Prostate gland (tissue), 2 donors: Measurements from ENCODE around the gene DHFR.

Source experiments
- POLR2AphosphoS5 ChIP-seq: sonication (generic); formaldehyde crosslinking; IDR thresholded peaks from one replicate; pipeline ENCODE4 v1.6.1; 2017; ENCODE audit warnings: antibody characterized with exemption
- TF ChIP-seq, protein P1 (sequence below), 4 experiments: fragments of 200-600 bp in 2 of 4; fragments of 450-650 bp in 2 of 4; sonication (generic) in 2 of 4; IDR thresholded peaks; 1 replicate in 3 of 4; 2 replicates in 1 of 4; pipeline ENCODE4 v1.5.1; 2016 to 2019; ENCODE audit warnings: antibody characterized with exemption in 4 of 4, mild to moderate bottlenecking in 2 of 4, moderate library complexity in 2 of 4

GRCh38 chr5:80655231-80655774, 520 bp upstream of the DHFR start:
- TF ChIP-seq, protein P1, sequence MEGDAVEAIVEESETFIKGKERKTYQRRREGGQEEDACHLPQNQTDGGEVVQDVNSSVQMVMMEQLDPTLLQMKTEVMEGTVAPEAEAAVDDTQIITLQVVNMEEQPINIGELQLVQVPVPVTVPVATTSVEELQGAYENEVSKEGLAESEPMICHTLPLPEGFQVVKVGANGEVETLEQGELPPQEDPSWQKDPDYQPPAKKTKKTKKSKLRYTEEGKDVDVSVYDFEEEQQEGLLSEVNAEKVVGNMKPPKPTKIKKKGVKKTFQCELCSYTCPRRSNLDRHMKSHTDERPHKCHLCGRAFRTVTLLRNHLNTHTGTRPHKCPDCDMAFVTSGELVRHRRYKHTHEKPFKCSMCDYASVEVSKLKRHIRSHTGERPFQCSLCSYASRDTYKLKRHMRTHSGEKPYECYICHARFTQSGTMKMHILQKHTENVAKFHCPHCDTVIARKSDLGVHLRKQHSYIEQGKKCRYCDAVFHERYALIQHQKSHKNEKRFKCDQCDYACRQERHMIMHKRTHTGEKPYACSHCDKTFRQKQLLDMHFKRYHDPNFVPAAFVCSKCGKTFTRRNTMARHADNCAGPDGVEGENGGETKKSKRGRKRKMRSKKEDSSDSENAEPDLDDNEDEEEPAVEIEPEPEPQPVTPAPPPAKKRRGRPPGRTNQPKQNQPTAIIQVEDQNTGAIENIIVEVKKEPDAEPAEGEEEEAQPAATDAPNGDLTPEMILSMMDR (IDR thresholded peaks at IDR 0.05), result no peak
- TF ChIP-seq POLR2AphosphoS5, result no peak
